NCI-H345 (cell line): ENCODE data around the gene TMEM147.

Experiments used
- DNase-seq: peaks from one replicate; lab custom pipeline; 2025; lab: John Stamatoyannopoulos, UW

TMEM147 gene

GRCh38 chr19:35521124-35521743 is 24.2 kb upstream of the TMEM147 start:
- peak; percentile 86 for DNase-seq

- DNase-seq, result no peak
Observed at GRCh38 chr19:35522745-35523327, 22.6 kb upstream of the TMEM147 start.

DNA sequence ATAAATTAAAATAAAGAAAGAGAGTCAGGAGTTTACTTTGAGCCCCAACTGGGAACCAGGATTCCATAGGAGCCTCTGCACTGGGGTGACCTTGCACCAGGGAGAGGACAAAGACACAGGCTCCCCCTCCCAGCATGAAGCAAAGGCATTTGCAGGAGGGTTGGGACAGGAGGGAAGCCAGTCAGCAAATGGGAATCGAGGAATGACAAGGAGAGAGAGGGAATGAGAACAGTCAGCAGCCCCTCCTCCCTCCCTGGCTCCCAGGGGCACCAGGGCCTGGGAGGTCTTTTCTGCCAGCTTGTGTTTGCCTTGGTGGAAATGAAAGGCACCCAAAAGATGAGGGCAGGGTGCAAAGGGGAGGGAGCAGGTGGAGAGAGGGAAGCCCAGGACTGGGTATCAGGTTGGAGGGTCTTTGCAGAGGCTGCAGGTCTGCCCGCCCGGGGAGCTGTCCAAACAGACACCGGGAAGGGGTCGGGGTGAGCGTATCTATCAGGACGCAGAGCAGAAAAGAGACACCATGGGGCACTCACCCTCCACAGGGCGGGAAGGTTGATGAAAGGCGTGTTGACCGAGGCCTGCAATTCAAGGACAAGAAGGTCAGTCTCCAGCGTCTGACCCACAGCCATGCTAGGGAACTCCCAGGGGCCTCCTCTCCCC is 21.1 kb upstream of the TMEM147 start:
- no peak for DNase-seq

DNA sequence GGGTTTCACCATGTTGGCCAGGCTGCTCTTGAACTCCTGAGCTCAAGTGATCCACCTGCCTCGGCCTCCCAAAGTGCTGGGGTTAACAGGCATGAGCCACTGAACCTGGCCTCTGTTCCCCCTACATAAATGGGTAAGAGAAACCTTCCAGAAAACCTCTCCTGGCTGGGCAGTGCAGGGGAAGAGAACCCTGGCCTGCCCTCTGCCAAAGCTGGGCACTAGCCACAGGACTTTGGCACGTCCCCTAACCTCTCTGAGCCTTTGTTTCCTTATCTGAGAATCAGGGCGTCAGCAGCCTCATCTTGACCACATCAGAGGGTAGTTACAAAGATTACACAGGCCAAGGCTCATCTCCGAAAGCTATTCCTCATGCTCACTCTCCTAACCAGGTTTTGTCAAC is 19.6 kb upstream of the TMEM147 start:
- no peak for DNase-seq

DNA sequence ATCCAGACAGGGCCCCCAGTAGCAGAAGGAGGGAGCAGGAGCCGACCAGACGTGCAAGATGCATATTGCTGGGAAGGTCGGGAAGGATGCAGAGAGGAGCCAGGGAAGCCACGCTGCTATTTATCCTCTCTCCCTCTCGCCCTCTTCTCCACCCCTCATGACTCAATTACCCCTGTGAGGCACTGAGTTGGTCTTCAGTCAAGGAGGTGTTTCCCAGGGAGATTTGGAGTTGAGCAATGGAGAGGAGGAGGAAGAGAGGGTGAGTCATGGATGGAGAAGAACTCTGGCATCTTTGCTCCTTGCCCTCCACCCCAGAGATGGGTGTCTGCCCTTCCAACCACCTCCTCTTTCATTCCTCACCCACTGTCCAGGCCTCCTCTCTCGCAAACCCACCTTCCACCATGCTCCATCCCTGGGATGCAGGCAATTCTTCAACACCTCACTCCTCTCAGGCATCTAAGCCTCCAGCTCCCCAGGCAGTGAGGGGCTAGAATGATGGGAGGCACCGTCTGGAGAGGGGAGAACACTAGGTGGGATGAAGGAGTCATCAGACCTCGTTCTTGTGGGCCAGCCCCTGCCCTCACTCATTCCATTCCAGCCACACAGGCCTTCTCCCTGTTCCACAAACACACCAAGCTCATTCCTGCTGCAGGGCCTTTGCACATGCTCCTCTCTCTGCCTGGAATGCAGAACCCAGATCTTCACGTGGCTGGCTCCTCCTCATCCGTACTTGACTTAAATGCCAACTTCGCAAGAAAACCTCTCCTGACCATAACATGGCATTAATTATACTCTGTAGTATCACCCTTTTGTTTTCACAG is 17.0 kb upstream of the TMEM147 start, which contains the start of gene SBSN:
TSS of gene SBSN (minus strand) at position 94 of the 821 bp plus-strand sequence. CDS start at position 64, 30 bp downstream.
- no peak for DNase-seq

DNA sequence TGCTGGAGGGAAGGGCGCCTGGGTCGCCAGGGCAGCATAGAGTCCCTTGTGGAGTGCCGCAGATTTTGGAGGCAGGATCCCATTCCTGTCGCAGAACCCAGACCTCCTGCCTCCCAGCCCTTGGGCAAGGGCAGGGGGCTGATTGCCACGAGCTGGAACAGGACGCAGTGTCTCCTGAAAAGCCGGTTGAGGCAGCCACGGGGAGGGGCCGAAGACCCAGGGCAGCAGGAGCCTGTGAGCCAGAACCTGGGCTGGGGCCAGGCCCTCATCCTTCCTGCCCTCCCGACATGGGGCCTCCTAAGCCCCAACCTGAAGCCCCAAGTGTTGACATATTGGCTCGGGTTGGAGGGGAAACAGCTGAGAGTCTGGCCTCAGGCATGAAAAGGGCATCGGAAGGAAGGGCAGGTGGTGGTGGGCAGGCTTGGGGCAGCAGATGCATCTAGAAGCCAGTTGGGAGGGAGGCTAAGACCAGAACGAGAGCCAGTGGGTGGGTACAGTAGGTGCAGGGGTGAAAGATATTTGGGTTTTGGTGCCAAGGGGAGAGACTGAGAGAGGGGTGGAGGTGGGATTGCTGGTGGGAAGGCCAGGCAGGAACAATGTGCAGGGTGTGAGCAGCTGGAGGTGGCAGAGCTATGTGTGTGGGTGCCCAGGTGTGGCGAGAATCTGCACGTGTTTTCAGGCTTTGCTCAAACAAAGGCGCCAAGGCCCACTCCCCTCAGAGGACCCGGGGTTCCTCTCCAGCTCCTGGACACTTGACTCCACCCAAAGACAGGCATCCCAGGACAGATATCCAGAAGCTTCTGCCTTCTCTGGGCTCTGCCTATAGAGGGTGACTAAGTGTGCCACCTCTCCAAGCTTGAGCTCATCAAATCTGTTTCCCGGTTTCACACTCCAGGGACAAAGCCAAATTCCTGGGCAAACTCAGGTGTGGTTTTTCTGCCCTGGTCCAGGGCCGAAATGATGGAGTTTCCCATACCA is 15.9 kb upstream of the TMEM147 start:
- DNase-seq, result no peak

- DNase-seq, result peak; percentile 95
Observed at GRCh38 chr19:35531291-35531690, 14.1 kb upstream of the TMEM147 start.

DNA sequence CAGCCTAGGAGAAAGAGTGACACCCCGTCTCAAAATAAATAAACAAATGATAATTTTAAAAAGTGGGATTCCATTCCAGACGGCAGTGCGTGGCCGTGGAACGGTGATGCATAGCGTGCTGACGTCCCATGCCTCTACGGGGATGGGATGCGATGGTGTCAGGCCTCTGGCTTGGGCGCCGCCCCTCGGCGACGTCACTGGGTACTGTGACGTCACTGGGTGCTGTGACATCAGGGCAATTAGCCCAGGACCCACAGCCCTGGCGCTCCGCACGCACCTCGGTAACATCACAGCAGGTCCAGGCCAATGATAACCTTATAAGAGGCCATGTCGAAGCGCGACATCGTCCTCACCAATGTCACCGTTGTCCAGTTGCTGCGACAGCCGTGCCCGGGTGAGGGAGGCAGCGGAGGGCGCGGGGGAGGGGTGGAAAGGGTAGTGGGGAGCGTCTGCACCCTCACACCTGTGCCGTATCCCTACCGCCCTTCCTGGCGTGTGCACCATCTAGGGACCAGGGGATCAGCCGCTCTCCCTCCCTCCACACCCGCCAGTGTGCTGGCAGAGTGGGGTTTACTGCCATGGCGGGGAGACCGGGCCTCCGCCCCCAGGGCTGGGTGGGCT is 12.1 kb upstream of the TMEM147 start, which contains the start of gene GAPDHS:
TSS of gene GAPDHS (plus strand) at position 256 of the 621 bp plus-strand sequence. CDS start at position 328, 72 bp downstream.
- DNase-seq, result no peak

DNA sequence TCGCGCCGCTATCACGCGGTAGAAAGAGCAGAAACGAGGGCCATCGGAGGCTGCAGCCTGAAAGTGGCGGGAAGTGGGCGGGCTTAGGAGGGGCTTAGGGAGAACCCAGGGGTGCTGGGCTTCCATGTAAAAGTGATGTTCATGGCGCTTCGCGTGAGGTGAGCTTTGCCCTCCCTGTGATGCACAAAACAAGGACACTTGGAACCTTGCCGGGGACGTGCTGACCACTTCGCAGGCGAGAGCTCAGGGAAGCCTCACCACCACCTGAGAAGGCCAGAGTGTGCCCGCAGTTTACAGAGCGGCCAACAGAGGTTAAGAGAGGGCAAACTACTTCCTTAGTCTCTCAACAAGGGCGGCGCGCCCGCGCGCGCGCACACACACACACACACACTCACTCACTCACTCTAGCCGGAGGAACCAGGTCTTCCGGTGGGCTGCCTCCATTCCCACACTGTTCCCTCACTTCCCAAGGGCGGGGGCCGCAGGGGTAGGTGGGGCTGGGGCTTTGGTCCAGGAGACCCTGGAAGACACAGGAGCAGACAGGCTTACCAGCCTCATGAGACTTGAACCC is 11.5 kb upstream of the TMEM147 start:
- DNase-seq, result no peak

DNA sequence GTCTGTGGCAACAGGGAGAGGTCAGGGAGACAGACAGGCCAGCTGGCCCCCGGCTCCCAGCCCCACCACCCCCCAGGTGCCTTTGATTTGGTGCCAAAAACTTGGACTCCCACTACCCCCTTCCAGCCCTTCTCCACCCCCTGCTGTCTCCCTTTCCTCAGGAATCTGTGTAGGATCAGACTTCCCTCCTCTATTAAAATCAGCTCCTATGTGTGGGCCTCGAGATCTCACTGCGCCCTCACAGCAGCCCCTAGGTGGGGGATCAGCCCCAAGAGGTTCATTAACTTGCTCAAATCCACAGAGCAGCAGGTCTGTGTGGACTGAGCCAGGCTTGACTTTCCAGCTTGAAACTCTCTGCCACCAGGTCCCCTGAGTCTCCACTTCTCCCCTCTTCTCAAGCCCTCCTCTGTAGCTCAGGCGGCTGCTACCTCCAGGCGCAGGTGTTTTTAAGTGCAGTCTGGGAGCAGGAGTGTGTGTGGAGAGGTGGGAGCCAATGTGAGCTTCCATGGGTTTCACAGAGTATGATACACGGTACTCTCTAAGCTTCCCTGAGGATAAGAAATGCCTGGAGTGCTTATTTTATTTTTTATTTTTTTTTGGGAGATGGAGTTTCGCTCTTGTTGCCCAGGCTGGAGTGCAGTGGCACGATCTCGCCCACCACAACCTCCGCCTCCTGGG is 10.5 kb upstream of the TMEM147 start:
- peak; percentile 44 for DNase-seq

DNA sequence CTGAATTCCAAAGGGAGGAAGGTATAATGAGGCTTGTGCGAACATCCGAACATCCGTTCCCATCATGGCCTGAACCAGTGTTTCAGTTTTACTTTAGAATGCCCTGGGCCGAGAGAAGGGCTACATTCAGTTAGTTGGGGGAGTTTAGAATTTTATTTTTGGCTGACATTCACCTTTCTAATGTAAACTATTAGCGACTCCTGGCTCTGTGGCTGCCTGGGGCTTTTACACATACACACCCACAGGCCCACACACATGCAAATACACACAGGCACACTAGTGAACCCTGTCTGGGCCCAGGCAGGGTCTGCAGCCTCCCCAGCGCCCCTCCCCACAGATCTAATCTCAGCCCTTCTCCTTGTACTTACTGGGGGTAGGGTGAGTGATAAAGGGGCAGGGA is 6.1 kb upstream of the TMEM147 start:
- DNase-seq, result no peak

- no peak for DNase-seq
Observed at GRCh38 chr19:35539850-35540249, 5.6 kb upstream of the TMEM147 start.

DNA sequence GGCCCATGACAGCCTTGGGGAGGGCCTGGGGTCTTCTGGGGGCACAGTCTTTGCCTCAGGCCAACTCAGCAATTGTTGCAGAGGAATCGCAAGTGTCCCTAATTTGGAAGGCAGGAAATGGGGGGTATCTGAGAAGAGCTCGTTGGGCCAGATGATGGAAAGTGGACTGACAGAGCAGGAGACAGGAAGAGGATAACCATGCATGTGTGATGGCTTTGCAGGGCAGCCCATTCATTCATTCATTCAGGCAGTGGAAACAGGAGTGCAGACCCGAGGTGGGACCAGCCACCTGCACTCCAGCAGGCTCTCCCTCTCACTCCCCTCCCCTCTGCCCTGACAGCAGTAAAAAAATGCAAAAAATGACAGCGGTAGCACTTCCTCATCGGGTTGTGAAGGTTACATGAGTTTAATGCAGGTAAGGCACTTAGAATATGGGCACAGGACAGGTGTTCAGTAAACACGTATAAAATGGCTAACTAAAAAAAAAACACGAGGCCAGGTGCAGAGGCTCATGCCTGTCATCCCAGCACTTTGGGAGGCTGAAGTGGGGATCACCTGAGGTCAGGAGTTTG is 5.0 kb upstream of the TMEM147 start:
- DNase-seq, result no peak

GRCh38 chr19:35542209-35542608 is 3.2 kb upstream of the TMEM147 start:
- no peak for DNase-seq

- no peak for DNase-seq
Observed at GRCh38 chr19:35543280-35544109, 1.9 kb upstream of the TMEM147 start.

- no peak for DNase-seq
Observed at GRCh38 chr19:35544110-35544802, 1.2 kb upstream of the TMEM147 start.

- peak; percentile 60 for DNase-seq
Observed at GRCh38 chr19:35545855-35546381, 492 bp downstream of the TMEM147 start.

GRCh38 chr19:35546532-35546931 is 1.1 kb downstream of the TMEM147 start:
- DNase-seq, result no peak
